T-helper 1 cell treated with Interleukin-12 subunit alpha and Interleukin-12 subunit beta and Interleukin-4 antibody, amounts not matched to agents 30 μg/mL and 1 μg/mL, for 36 hours (primary cell): ENCODE measurements around the gene NOXA1.
A peak's percentile ranks its signal among the peaks of the same experiment; 100 is the strongest.
"Not testable (repeated sequence)": the region's sequence is repeated elsewhere in the genome, so short reads cannot be mapped to it uniquely, and the experiment has no call there.

Experiments
- H3K27ac Mint-ChIP-seq: one replicate; pipeline ENCODE4 v1.8.0; 2021; ENCODE audit warnings: mild to moderate bottlenecking, mixed read lengths
- H3K27me3 Mint-ChIP-seq: one replicate; pipeline ENCODE4 v1.8.0; 2021; ENCODE audit warnings: low read depth, mixed read lengths
- H3K36me3 Mint-ChIP-seq: one replicate; pipeline ENCODE4 v1.8.0; 2021; ENCODE audit warnings: low read depth, mixed read lengths
- H3K4me1 Mint-ChIP-seq: one replicate; pipeline ENCODE4 v1.8.0; 2021; ENCODE audit warnings: low read depth, mixed read lengths
- H3K4me3 Mint-ChIP-seq: one replicate; pipeline ENCODE4 v1.8.0; 2021; ENCODE audit warnings: mild to moderate bottlenecking, moderate library complexity, mixed read lengths
- H3K9me3 Mint-ChIP-seq: one replicate; pipeline ENCODE4 v1.8.0; 2021; ENCODE audit warnings: mixed read lengths

NOXA1 gene

DNA sequence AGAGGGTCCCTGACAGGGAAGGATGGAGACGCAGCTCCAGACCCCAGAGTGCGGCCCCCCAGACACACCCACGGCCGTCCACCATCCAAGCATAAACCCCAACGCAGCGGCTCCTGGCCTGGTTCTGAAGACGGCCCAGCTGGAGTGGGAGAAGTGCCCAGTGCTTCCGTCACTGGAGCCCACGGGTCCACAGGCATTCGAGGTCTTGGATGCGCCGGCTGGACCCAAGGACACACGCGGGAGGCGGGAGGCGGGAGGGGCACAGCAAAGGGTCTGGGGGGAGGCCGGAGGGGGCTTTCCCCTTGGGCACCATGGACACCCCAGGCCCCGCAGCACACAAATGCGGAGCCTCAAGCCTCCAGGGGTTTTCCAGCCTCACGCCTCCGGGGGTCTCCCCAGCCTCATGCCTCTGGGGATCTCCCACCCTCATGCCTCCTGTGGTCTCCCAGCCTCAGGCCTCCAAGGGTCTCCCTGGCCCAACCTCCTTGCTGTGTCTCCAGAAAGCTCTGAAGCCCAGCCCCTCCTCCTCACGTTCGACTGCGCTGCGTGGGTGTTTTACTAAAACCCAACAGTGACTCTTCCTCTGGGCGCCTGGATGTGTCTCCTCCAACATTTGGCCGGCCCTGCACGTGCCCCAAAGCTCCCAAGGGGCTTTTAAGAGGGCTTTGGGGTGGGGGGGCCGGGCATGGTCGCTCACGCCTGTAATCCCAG lies 15.4 kb upstream of the NOXA1 start:
- Mint-ChIP-seq H3K27ac (no peak overlapping the region), H3K27me3 (peaks cover 8% of the 10 kb centered on the region), H3K36me3 (no peaks in the 10 kb centered on the region), H3K9me3 (no peaks in the 10 kb centered on the region), H3K4me1 (no peaks in the 10 kb centered on the region), H3K4me3 (no peak overlapping the region)

DNA sequence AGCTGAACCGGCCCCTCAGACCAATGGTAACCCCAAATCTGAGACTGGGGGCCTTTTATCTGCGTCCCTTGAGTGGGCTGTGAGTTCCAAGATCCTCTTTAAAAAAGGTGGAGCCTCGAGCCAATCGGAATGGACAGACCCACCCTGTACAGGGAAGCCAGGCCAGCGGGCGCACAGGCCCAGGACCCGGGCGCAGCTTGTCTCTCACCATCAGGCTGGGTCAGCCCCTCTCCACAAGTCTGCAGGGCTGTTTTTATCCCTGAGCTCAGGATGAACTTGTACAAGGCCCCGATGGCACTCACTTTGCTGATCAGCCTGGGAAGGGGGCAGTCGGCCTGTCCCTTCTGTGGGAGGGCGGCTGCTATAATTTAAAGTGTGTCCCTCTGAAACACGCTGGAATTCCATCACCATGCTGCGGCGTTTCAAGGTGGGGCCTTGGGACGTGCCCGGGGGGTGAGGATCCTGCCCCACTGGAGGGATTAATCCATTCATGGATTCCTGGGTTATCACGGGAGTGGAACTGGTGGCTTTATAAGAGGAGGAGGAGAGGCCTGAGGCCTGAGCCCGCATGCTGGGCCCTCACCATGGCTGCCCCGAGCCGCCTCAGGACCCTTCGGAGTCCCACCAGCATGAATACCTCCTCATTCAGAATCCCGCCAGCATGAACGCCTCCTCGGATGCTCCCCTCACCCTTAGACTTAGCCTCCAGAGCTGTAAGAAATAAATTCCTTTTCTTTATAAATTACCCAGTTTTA lies 14.4 kb upstream of the NOXA1 start:
- no peak overlapping the region for H3K4me3 Mint-ChIP-seq

DNA sequence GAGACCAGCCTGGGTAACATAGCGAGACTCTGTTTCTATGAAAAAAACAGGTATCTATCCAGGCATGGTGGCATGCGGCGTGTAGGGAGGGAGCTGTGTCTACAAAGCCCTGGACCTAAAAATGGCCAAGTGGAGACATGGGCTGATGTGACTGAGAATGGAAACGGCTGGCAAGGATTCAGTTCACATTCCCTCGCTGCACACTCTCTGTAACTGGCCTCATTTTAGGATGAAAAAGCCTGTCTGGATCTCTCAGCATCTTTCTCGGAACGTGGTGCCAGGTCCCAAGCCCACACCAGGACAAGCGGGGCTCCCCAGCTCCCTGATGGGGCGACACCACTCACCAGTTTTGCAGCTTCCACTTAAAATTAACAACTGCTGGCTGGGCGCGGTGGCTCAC lies 13.7 kb upstream of the NOXA1 start:
- H3K4me3 Mint-ChIP-seq: no peak overlapping the region
- no peaks in the 10 kb centered on the region for H3K9me3 Mint-ChIP-seq

More for the DNA sequence above, 14.4 kb upstream of the NOXA1 start:
- H3K27me3 Mint-ChIP-seq: peaks cover 8% of the 10 kb centered on the region
- no peaks in the 10 kb centered on the region for H3K9me3 Mint-ChIP-seq
- peaks cover 3% of the 10 kb centered on the region for H3K4me1 Mint-ChIP-seq
- no peak overlapping the region for H3K27ac Mint-ChIP-seq
- H3K36me3 Mint-ChIP-seq: no peaks in the 10 kb centered on the region

DNA sequence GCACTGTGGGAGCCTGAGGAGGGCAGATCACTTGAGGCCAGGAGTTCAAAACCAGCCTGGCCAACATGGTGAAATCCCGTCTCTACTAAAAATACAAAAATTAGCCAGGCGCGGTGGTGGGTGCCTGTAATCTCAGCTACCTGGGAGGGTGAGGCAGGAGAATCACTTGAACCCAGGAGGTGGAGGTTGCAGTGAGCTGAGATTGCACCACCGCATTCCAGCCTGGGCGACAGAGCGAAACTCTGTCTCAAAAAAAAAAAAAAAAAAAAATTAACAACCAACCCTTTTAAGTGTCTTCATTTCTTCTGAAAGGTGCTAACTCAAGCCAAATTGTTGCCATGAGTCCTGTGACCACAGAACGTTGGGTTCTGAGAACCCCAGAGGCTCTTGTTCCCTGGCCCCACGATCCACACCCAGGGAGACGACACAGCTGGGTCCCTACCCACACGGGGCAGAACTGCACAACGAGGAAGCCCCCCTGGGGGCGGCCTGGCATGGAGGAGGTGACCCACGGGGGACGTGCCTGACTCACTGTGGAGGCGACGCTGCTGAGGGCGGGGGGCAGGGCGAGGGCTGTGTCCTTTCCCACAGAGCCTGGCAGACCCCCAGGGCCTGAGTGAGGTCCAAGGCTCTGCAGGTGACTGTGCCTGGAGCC lies 12.8 kb upstream of the NOXA1 start:
- not testable (repeated sequence) for H3K27ac Mint-ChIP-seq, H3K27me3 Mint-ChIP-seq, H3K9me3 Mint-ChIP-seq, H3K36me3 Mint-ChIP-seq, H3K4me1 Mint-ChIP-seq, H3K4me3 Mint-ChIP-seq

More for the DNA sequence above, 13.7 kb upstream of the NOXA1 start:
- Mint-ChIP-seq H3K4me1 (peaks cover 7% of the 10 kb centered on the region), H3K27me3 (peaks cover 8% of the 10 kb centered on the region), H3K36me3 (no peaks in the 10 kb centered on the region), H3K27ac (no peak overlapping the region)

DNA sequence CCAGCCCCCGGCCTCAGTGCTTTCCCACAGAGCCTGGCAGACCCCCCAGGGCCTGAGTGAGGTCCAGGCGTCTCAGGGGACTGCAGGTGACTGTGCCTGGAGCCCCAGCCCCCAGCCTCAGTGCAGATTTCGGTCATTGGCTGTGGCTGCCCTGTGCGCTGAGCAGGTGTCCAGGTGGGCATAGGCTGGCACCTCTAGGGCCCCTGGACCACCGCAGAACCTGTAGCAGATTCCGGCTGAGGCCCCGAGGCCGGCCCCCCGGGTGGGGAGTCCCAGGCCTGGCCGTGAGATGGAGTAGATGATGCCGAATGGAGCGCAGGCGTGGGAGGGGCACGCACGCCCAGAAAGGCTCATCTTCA lies 12.3 kb upstream of the NOXA1 start:
- Mint-ChIP-seq H3K36me3 (no peaks in the 10 kb centered on the region), H3K4me3 (no peak overlapping the region), H3K9me3 (no peaks in the 10 kb centered on the region), H3K27ac (no peak overlapping the region), H3K4me1 (peaks cover 7% of the 10 kb centered on the region), H3K27me3 (peaks cover 4% of the 10 kb centered on the region)

GRCh38 chr9:137411260-137411644 lies 11.9 kb upstream of the NOXA1 start:
- peaks cover 7% of the 10 kb centered on the region for H3K4me1 Mint-ChIP-seq
- no peaks in the 10 kb centered on the region for H3K9me3 Mint-ChIP-seq
- H3K27me3 Mint-ChIP-seq: peaks cover under 1% of the 10 kb centered on the region
- no peaks in the 10 kb centered on the region for H3K36me3 Mint-ChIP-seq
- no peak overlapping the region for H3K27ac Mint-ChIP-seq
- no peak overlapping the region for H3K4me3 Mint-ChIP-seq

DNA sequence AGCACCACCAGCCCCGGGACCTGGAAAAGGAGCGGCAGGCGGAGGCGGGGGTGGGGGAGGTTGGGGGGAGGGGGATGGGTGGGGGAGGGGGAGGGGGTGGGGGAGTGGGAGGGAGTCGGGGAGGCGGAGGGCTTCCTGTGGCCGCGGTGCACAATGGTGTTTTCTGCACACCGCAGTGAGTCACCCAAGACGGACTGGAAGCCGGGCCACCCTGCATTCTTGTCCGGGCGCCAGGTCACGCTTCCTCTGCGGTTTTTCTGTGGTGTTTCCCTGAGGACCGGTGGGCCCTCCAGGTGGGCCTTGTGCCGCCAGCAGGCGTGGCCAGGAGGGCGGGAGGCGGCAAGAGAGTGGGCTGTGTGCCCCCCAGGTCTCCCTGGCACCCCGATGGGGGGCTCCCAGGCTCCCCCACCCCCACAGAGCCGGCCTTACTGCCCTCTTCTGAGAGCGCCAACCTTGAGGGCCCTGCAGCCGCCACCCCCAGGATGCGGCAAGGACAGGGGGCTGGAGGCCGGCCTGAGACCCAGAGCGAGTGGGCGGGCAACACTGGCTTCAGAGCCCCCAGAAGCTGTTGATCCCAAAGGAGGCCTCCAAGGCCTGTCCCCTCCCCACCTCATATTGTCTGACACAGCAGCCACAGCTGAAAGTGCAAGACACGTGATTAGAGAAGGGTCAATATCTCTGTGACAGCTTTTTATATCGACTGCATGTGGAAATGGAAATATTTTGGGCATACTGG lies 11.4 kb upstream of the NOXA1 start:
- H3K4me1 Mint-ChIP-seq: peaks cover 7% of the 10 kb centered on the region
- H3K27ac Mint-ChIP-seq: no peak overlapping the region
- no peak overlapping the region for H3K4me3 Mint-ChIP-seq
- H3K27me3 Mint-ChIP-seq: no peaks in the 10 kb centered on the region
- no peaks in the 10 kb centered on the region for H3K9me3 Mint-ChIP-seq
- H3K36me3 Mint-ChIP-seq: no peaks in the 10 kb centered on the region

DNA sequence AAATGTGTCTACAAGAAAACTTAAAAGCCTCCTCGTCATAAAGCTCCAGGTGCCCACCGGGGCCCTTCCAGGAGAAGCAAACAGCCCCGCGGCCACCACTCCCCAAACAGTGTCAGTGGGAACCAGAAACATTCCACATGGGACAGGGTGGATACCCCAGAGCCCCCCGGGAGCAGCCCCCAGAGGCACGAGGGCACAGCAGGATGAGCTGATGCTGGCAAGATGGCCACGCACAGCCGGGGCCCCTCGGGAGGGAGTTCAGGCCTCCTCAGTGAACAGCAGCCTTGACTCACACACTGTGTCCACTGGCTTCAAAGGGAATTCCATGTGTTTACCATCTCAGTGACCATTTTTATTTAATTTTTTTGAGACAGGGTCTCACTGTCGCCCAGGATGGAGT lies 10.8 kb upstream of the NOXA1 start:
- Mint-ChIP-seq H3K36me3 (no peaks in the 10 kb centered on the region), H3K4me3 (no peak overlapping the region), H3K27ac (no peak overlapping the region), H3K9me3 (no peaks in the 10 kb centered on the region), H3K27me3 (no peaks in the 10 kb centered on the region), H3K4me1 (peaks cover 7% of the 10 kb centered on the region)

GRCh38 chr9:137415451-137415850 lies 7.7 kb upstream of the NOXA1 start:
- no peaks in the 10 kb centered on the region for H3K27me3 Mint-ChIP-seq
- peaks cover 7% of the 10 kb centered on the region for H3K4me1 Mint-ChIP-seq
- H3K36me3 Mint-ChIP-seq: no peaks in the 10 kb centered on the region
- no peaks in the 10 kb centered on the region for H3K9me3 Mint-ChIP-seq
- no peak overlapping the region for H3K27ac Mint-ChIP-seq
- H3K4me3 Mint-ChIP-seq: no peak overlapping the region

DNA sequence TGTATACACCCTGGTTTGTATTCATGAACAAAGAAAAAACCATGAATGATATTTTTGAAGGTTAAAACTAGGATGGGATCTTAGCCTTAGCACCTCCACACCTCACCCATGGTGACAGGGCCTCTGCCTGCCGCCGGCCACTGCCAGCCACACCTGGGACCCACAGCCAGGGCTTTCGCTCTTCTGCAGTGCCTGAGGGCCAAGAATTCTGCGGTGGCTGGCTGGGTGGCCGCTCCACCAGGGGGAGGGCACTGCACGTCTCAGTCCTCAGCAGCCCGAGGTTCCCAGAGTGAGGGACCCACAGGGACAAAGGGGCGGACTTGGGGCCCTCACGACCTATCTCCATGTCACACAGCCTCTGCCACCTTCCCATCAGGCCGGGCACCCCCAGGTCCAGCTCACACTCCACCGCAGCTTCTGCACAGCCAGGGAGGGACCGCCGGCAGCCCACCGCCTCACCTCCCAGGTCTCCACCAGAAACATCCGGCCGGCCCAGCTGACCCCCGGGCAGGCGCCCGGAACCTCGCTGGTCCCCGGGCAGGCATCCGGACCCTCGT lies 7.1 kb upstream of the NOXA1 start:
- no peak overlapping the region for H3K27ac Mint-ChIP-seq
- H3K4me1 Mint-ChIP-seq: peaks cover 7% of the 10 kb centered on the region
- H3K36me3 Mint-ChIP-seq: no peaks in the 10 kb centered on the region
- no peaks in the 10 kb centered on the region for H3K27me3 Mint-ChIP-seq
- no peaks in the 10 kb centered on the region for H3K9me3 Mint-ChIP-seq
- H3K4me3 Mint-ChIP-seq: no peak overlapping the region

GRCh38 chr9:137416563-137417151 lies 6.5 kb upstream of the NOXA1 start:
- no peak overlapping the region for H3K4me3 Mint-ChIP-seq
- H3K27me3 Mint-ChIP-seq: no peaks in the 10 kb centered on the region
- H3K9me3 Mint-ChIP-seq: no peaks in the 10 kb centered on the region
- peaks cover 7% of the 10 kb centered on the region for H3K4me1 Mint-ChIP-seq
- H3K27ac Mint-ChIP-seq: no peak overlapping the region
- H3K36me3 Mint-ChIP-seq: no peaks in the 10 kb centered on the region

DNA sequence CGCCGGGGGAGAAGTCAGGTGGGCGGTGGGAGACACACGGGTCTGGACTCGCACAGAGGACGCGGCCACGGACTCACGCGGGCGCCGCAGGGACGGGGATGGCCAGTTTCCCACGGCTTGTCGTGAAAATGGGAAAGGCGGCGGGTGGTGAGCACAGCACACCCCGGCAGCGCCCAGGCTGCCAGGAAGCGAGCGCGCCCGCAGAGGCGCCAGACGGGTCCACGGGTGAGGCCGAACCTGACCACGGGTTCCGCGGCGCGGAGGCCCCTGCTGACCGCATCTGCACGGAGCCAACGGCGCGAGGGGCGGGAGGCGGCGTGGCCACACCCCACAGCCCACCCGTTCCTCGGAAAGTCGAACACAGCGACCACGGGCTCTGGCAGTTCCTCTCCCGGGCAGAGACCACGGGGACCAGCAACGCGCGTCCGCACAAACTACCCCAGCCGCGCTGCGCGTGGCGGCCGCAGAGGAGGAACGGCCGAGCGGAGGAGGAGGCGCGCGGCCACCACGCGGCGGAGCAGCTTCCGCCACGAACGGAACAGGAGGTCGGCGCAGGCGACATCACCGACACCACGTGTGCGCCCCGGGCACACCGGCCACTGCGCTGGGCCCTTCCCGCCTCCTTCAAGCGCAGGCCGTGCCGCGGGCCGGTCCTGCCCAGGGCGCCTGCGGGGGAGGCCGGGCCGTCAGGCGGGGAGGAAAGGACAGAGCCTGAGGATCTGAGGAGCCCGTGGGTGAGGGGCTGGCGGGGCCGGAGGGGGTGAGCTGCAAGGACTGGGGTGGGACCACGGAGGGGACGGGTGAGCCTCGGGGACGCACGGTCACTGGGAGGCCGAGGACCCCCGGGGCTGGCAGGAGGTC lies 5.8 kb upstream of the NOXA1 start:
- no peak overlapping the region for H3K27ac Mint-ChIP-seq
- no peaks in the 10 kb centered on the region for H3K9me3 Mint-ChIP-seq
- H3K4me3 Mint-ChIP-seq: no peak overlapping the region
- H3K36me3 Mint-ChIP-seq: no peaks in the 10 kb centered on the region
- peaks cover 13% of the 10 kb centered on the region for H3K4me1 Mint-ChIP-seq
- no peaks in the 10 kb centered on the region for H3K27me3 Mint-ChIP-seq

DNA sequence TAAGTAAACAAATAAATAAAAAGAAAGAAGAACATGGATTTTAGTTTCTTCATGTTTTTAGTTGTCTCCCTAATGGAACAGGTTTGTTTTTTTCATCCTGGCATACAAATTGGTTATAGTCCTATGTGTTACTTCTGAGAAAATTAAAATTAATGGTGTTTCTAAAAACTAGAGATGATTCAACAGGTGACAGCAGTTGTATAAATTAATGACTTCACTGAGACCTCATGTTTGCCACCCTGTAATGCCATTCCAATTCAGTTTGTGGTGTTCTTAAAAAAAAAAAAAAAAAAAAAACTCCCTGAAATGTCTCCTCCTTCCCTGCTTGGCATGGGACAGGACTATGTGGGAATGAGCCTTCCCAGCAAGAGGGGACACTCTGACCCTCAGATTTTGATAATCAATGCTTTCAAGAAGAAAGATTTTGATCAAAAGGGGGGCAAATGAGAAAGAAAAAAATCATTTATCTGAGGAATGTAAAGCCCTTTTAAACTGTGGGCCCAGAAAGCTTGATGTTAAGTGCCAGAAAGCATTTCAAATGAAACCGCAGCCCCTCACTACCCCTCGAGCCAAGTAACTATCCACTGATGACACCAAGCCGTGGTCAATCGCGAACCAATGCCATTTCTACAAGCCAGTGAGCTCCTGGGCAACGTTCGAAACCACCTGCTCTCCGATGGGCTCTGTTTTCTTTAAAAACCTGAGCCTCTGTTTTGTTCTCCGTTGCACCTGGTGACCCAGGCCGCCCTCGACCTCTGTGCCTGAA lies 1.2 kb upstream of the NOXA1 start:
- H3K27ac Mint-ChIP-seq: peak overlapping the region; percentile 63
- peaks cover 6% of the 10 kb centered on the region for H3K27me3 Mint-ChIP-seq
- no peaks in the 10 kb centered on the region for H3K9me3 Mint-ChIP-seq
- no peaks in the 10 kb centered on the region for H3K36me3 Mint-ChIP-seq
- peaks cover 6% of the 10 kb centered on the region for H3K4me1 Mint-ChIP-seq
- peak overlapping the region; percentile 87 for H3K4me3 Mint-ChIP-seq
